K562 (cell line): ENCODE data around the gene CYP2W1. TPM values are rescaled to one million over a fixed set of nuclear protein-coding genes. Genes with fewer than 3 reads are reported as not detected.

ENCODE experiments used
- ATAC-seq: fragments of 200-7000 bp; cut with Tn5 transposase; 3 replicates; pipeline ENCODE4 v1.9.1; 2020; ENCODE audit warnings: moderate library complexity
- BruUV-seq: library from RNA; stranded (reverse); fragments of 400-500 nt; replicated peaks from 2 replicates; lab custom pipeline; 2021; lab: Mats Ljungman, UMichigan
- CTCF ChIA-PET: fragments of 300-600 bp; formaldehyde crosslinking; extraction: SDS; loops from one replicate; lab custom pipeline; 2021; ENCODE audit warnings: low intra/inter-chr PET ratio; lab: Yijun Ruan, JAX
- POLR2A ChIA-PET: fragments of 300-600, 350-650 bp; sonication (Branson Sonifier 250); formaldehyde crosslinking; extraction: SDS; loops from one replicate; lab custom pipeline; 2021; ENCODE audit warnings: antibody characterized with exemption, inconsistent platforms; lab: Yijun Ruan, JAX
- DNase-seq, 4 experiments: peaks; one replicate each; pipeline versions ENCODE4 v3.0.0 to v3.0.0-alpha.2; 2011 to 2018; ENCODE audit warnings: low spot score in 3 of 4, mixed read lengths in 3 of 4; ENCODE audit errors: extremely low read depth in 1 of 4
- FAIRE-seq: peaks from 2 replicates; lab custom pipeline; 2011; peaks lifted over from hg19 to GRCh38; lab: Jason Lieb, UNC
- H2AFZ ChIP-seq: 2 replicates; pipeline ENCODE4 v1.6.0; 2011; ENCODE audit warnings: low read depth, low read length, control low read depth, inconsistent platforms
- H3K27ac ChIP-seq: fragments of 200-600 bp; 3 replicates; pipeline ENCODE4 v1.8.0; 2011; ENCODE audit warnings: low read depth, mild to moderate bottlenecking, control low read depth, inconsistent platforms, low read length, moderate library complexity, mixed read lengths; ENCODE audit errors: extremely low read depth
- H3K27me3 ChIP-seq, 2 experiments: fragments of 300-600 bp in 1 of 2; 2 replicates in 1 of 2; 3 replicates in 1 of 2; pipeline versions ENCODE4 v1.6.0 to v1.8.0; 2011; ENCODE audit warnings: inconsistent platforms in 2 of 2, low read length in 2 of 2, mild to moderate bottlenecking in 1 of 2, mixed read lengths in 1 of 2, moderate library complexity in 1 of 2; ENCODE audit not compliant: control insufficient read depth in 2 of 2, insufficient read depth in 2 of 2
- H3K36me3 ChIP-seq: fragments of 300-600 bp; 3 replicates; pipeline ENCODE4 v1.8.0; 2011; ENCODE audit warnings: mild to moderate bottlenecking, low read length, inconsistent platforms; ENCODE audit not compliant: control insufficient read depth, insufficient read depth
- H3K4me1 ChIP-seq, 2 experiments: fragments of 200-600 bp in 1 of 2; replicated peaks in 1 of 2; 2 replicates in 1 of 2; 3 replicates in 1 of 2; pipeline versions ENCODE4 v1.5.1 to v1.8.0; 2011; ENCODE audit warnings: inconsistent platforms in 2 of 2, low read length in 2 of 2, mild to moderate bottlenecking in 1 of 2, mixed read lengths in 1 of 2, moderate library complexity in 1 of 2; ENCODE audit not compliant: control insufficient read depth in 2 of 2, insufficient read depth in 2 of 2
- H3K4me2 ChIP-seq: 2 replicates; pipeline ENCODE4 v1.6.1; 2011; ENCODE audit warnings: low read length, control low read depth, inconsistent platforms, mixed read lengths; ENCODE audit not compliant: insufficient read depth
- H3K4me3 ChIP-seq: fragments of 200-600 bp; sonication (generic), shearing (Covaris generic); 2 replicates; pipeline ENCODE4 v1.5.1; 2016; ENCODE audit warnings: control low read depth, inconsistent platforms
- H3K79me2 ChIP-seq: fragments of 200-600 bp; 3 replicates; pipeline ENCODE4 v1.8.0; 2011; ENCODE audit warnings: low read length, inconsistent platforms; ENCODE audit not compliant: control insufficient read depth, insufficient read depth
- H3K9ac ChIP-seq, 2 experiments: 2 replicates each; pipeline versions ENCODE4 v1.6.0 to v1.6.1; 2011; ENCODE audit warnings: low read depth in 2 of 2, low read length in 2 of 2, control low read depth in 1 of 2, inconsistent platforms in 1 of 2, mild to moderate bottlenecking in 1 of 2, mixed read lengths in 1 of 2; ENCODE audit not compliant: insufficient read depth in 1 of 2
- H3K9me1 ChIP-seq: one replicate; pipeline ENCODE4 v1.6.0; 2011; ENCODE audit warnings: inconsistent platforms, mild to moderate bottlenecking, low read length, moderate library complexity; ENCODE audit not compliant: control insufficient read depth, insufficient read depth
- H3K9me3 ChIP-seq: replicated peaks from 2 replicates; pipeline ENCODE4 v1.5.1; 2011; ENCODE audit warnings: low read depth, low read length, inconsistent platforms; ENCODE audit not compliant: control insufficient read depth, insufficient read depth
- H4K20me1 ChIP-seq: replicated peaks from 2 replicates; pipeline ENCODE4 v1.6.1; 2011; ENCODE audit warnings: low read length, inconsistent platforms, mixed read lengths; ENCODE audit not compliant: control insufficient read depth, insufficient read depth
- CUX1 ChIP-seq: fragments of 200-800 bp; sonication (Bioruptor generic); IDR thresholded peaks from 2 replicates; pipeline ENCODE4 v1.6.1; 2016; ENCODE audit warnings: missing genetic modification characterization, missing compliant biosample characterization
- POLR2G ChIP-seq: fragments of 200-400 bp; formaldehyde crosslinking; IDR thresholded peaks from 2 replicates; pipeline ENCODE4 v1.6.1; 2017; ENCODE audit warnings: low read depth, mild to moderate bottlenecking, antibody characterized with exemption, low read length, moderate library complexity
- RBFOX2 ChIP-seq: fragments of 200-400 bp; formaldehyde crosslinking; IDR thresholded peaks from 2 replicates; pipeline ENCODE4 v1.6.1; 2017; ENCODE audit warnings: low read depth, mild to moderate bottlenecking, low read length, moderate library complexity
- WGBS: fragments of 100-300 bp; shearing (Covaris generic); methylation state at CpG from one replicate; pipeline ENCODE4 v1.1.6; 2016; ENCODE audit warnings: low coverage, mixed read lengths; ENCODE audit not compliant: insufficient coverage; ENCODE audit errors: missing lambda C conversion rate; 5-methylcytosine and 5-hydroxymethylcytosine counted together
- in situ Hi-C: fragments of 300-500 bp; cut with MboI; formaldehyde crosslinking; loops from 4 replicates; pipeline ENCODE4 v1.15.0; 2018; ENCODE audit warnings: inconsistent platforms, mixed read lengths
- intact Hi-C: fragments of 100-400 bp; cut with micrococcal nuclease; formaldehyde crosslinking; loops from 2 replicates; pipeline ENCODE4 v1.14.2; 2022
- polyA plus RNA-seq, 8 experiments: library from polyadenylated mRNA; depleted of rRNA in 4 of 8; stranded (reverse) in 5 of 8; unstranded in 3 of 8; fragments of >200 nt; fragmentation: Nextera tagmentation in 2 of 8; fragmentation: Illumina TruSeq in 1 of 8; extraction: Ambion mirVana in 2 of 8; extraction: Trizol in 1 of 8; gene quantifications; 2 replicates each; pipeline versions ENCODE4 v1.2.1 to v1.2.3, GENCODE V29; 2011 to 2014; ENCODE audit warnings: inconsistent platforms in 1 of 8, missing spikeins in 1 of 8
- total RNA-seq, 7 experiments: library from RNA; depleted of rRNA in 6 of 7; stranded (reverse); fragments of >200 nt in 6 of 7; fragmentation: Illumina TruSeq in 2 of 7; extraction: Trizol in 2 of 7; gene quantifications; 2 replicates each; pipeline versions ENCODE4 v1.2.1 to v1.2.3, GENCODE V29; 2011 to 2021; ENCODE audit warnings: low replicate concordance in 1 of 7

CYP2W1 gene
- total and polyA plus RNA-seq, 9 of the 15 experiments (the other 6 are each of a cell fraction or from before 2014, with no cell fraction given) = not detected

DNA sequence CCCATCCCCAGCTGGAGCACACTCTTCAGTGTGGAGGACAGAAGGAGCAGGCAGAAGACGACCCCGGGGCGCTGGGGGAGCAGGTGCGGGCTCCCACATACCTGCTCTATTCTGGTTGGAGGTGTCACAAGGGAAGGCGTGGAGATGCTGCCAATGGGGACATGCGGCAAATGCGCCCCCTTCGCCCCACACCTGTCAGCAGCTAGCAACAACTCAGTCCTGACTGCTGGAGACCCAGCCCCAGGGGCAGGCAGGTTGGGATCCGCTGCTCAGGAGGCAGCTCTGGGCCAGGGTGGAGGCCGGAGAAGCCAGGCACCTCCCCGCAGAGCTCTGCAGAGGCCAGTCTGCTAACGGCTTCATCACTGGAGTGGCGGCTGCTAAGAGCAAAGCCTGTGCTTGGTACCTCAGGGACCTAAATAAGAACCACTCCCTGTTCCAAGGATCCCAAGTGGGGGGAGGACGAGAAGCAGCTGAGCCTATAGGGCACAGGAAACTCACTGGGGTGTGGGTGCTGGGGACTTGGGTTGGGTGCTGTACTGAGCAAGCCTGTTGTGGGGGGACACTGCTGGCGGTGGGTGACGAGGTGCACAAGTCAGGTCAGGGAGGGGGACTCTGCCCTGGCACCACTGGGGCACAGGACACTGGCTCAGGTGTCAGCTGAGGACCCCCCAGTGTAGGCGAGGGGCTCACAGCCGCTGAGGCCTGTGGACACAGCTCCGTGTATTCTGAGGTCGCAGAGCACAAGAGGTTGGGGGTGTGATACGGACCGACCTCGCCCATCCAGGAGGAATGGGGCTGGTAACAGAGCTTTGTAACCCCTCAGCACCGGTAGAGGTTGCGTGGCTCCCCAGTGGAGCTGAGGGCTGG is 42.1 kb downstream of the CYP2W1 start:
- peak; percentile 28; the same call in 1 of the 2 replicates for TF ChIP-seq RBFOX2
- TF ChIP-seq POLR2G = peak; percentile 18; the same call in 1 of the 2 replicates
- no peak for TF ChIP-seq CUX1 (CRISPR knock-in tag)
- intact Hi-C loops = no loop called here
- Histone ChIP-seq H3K9me1 (no peaks in the 10 kb centered on the region), H3K9me3 (peaks cover 7% of the 10 kb centered on the region), H3K27me3 (no peaks in the 10 kb centered on the region), H3K4me1 (peaks cover 13 to 82% of the 10 kb centered on the region in 2 experiments), H3K36me3 (peaks cover 40% of the 10 kb centered on the region), H3K27ac (no peak overlapping the region), H3K4me2 (no peak overlapping the region), H3K9ac (peak overlapping the region in 1 of 2 experiments; percentile 53; a peak in 2 of 4 replicates), H3K79me2 (peaks cover 84% of the 10 kb centered on the region), H3K4me3 (no peak overlapping the region), H4K20me1 (peaks cover 8% of the 10 kb centered on the region; the same call in 1 of the 2 replicates), H2AFZ (no peak overlapping the region)
- no peak for DNase-seq
- ATAC-seq = no peak
- 95% methylated on average over 19 of the region's 25 CpGs for WGBS
- no TSS peak for BruUV-seq
- POLR2A ChIA-PET = interaction anchor here (0.6 to 0.9 kb wide), 3 partner anchors 11 to 162 kb away, joined by 3 read pairs; no protein-coding TSS in a partner anchor
- no peak for FAIRE-seq
- in situ Hi-C loops = loop anchor here (5.0 kb wide), 1 partner anchor 33 kb away; no protein-coding TSS in a partner anchor
- CTCF ChIA-PET = no interaction called here
